SK-N-MC (cell line): ENCODE measurements around the gene ARID1B.

Experiments used
- EZH2 ChIP-seq: fragments of 200-600 bp; sonication (generic); IDR thresholded peaks from one replicate; pipeline ENCODE4 v1.6.1; 2017; ENCODE audit warnings: antibody characterized with exemption
- FOXP2 ChIP-seq: optimal IDR thresholded peaks from 2 replicates; pipeline ENCODE3; 2011; ENCODE audit warnings: mild to moderate bottlenecking, moderate library complexity; ENCODE audit not compliant: insufficient read depth; ENCODE audit errors: extremely low read length, control extremely low read depth
- POLR2AphosphoS5 ChIP-seq: IDR thresholded peaks from 2 replicates; pipeline ENCODE4 v1.6.1; 2012; ENCODE audit warnings: mild to moderate bottlenecking, low read depth, low read length, borderline replicate concordance

- no peak for TF ChIP-seq POLR2AphosphoS5
- no peak for TF ChIP-seq EZH2
- no peak for TF ChIP-seq FOXP2
Observed at GRCh38 chr6:157047328-157047727, 270.1 kb downstream of the ARID1B start.
